ENCODE results near the gene RFX2. TPM values are rescaled to one million over a fixed set of nuclear protein-coding genes. Genes with fewer than 3 reads are reported as not detected.

Gene RFX2
- 4.1 to 8.3 TPM (median 7.2 TPM) in 5 replicates for total RNA-seq (2022; extraction: Qiagen RNA extraction)

DNA sequence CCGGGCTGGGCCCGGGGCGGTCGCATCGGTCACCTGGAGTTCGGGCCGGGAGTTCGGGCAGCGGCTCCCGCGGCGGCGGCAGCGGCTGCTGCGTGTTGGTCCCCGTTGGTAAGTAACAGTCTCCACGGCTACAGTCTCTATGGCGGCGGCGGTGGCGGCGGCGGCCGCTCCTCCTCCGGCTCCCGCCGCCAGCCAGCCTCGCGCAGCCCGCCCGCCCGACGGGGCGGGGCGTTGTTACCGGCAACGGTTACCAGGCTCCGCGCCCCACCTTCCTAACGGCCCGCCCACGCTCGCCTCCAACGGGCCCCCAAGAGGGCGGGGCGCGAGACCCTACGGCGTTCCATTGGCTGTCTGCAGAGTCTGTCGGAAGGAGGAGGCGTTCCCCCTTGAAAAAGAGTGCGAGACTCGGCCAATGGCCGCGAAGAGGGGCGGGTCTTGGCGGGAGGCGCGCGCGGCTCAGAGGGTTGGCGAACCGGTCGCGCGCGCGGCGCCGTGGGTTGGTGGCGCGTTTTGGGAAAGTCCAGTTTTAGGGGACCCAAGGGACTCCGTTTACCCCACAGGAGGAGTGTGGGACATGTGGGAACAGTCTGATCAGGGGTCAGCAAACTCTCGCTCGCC, at the start of gene RFX2:
RFX2 (minus strand) TSS at position 141 of the 618 bp plus-strand sequence. CDS start 63,004 bp downstream, outside the sequence.

DNA sequence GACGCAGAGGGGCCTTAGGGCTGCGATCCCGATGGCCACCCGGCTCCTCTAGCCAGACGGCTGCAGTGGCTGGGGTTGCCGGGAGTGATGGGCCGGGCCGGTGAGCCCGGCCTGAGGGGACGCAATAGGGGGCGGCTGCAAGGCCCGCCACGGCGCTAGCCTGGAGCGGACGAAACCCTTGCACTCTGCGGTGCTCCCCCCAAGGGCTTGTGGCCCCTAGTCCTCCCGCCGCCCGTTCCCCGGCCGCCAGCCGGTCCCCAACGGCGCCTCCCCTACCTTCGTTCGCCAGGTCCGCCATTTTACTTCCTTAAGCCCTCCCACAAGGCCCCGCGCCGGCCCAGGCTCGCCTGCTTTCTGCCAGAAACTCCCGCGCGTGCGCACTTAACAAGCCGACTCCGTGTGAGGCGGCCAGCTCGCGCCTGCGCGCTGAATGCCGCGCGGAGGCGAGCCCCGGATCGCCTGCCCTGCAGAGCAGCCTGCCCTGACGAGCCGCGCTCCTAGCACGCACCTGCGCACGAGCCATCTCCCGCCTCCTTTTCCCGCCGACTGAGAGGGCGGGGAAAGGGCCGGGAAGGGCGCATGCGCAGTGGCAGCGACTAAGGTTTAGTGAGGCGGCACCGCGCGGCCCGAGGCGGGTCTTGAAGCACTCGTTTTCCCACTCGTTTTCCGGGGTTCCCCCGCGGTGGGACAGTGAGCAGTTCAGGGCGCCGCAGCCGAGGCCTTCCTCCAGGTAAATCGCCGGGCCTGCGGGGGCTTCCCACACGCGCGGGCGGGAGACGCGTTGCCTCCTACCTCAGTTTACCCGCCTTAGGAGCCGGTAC, 132.3 kb downstream of the RFX2 start, which contains the start of gene RANBP3:
RANBP3 (minus strand) TSS at position 356 of the 821 bp plus-strand sequence; CDS start at position 298, 58 bp downstream.

Other genes with a start within 250 kb of the RFX2 start
- gene FUT5, start 240.0 kb downstream of the RFX2 start, total RNA-seq (2022; extraction: Qiagen RNA extraction), result not detected in 5 replicates
- gene NDUFA11, start 206.7 kb downstream of the RFX2 start, total RNA-seq (2022; extraction: Qiagen RNA extraction), result 194 to 311 TPM (median 301 TPM) in 5 replicates
- 0.34 to 0.66 TPM (median 0.49 TPM) in 5 replicates for gene VMAC, start 205.6 kb downstream of the RFX2 start, total RNA-seq (2022; extraction: Qiagen RNA extraction)
- gene CAPS, start 196.2 kb downstream of the RFX2 start, total RNA-seq (2022; extraction: Qiagen RNA extraction), result 0.47 to 1.2 TPM (median 1.2 TPM) in 5 replicates
- gene RANBP3, start 132.4 kb downstream of the RFX2 start, total RNA-seq (2022; extraction: Qiagen RNA extraction), result 41.3 to 46.3 TPM (median 42.2 TPM) in 5 replicates
- gene ACSBG2, start 25.2 kb upstream of the RFX2 start, total RNA-seq (2022; extraction: Qiagen RNA extraction), result not detected in 5 replicates
- gene MLLT1, start 169.5 kb upstream of the RFX2 start, total RNA-seq (2022; extraction: Qiagen RNA extraction), result 16.0 to 23.8 TPM (median 21.7 TPM) in 5 replicates
- gene ACER1, start 223.1 kb upstream of the RFX2 start, total RNA-seq (2022; extraction: Qiagen RNA extraction), result not detected in 5 replicates

Data from A549 treated with CORT108297 at 1 μM for 4 hours (cell line).